HG02678 (cell line): ENCODE results near the gene NTM.

Source experiments
- ATAC-seq: cut with Tn5 transposase; IDR thresholded peaks from one replicate; pipeline ENCODE4 v1.9.1; 2021; ENCODE audit warnings: mild to moderate bottlenecking, moderate library complexity; ENCODE audit not compliant: unreplicated experiment

NTM gene

DNA sequence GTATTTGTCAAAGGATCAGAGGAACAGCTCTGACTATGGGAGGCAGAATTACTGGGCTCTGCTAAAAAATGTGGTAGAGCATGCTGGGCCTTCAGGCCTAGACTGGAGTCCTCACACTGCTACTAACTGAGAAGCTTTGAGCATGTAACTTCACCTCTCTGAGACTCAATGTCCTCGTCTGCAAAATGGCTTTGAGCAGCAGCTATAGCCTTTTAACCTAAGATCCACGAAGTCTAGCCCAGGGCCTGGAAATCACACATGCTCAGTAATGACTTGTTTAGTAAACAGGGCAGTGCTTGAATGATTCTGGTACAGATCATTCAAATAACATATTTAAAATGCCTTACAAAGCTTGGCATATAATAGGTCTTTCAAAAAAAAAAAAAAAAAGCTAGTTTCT, 221.7 kb downstream of the NTM start:
- no peak for ATAC-seq

DNA sequence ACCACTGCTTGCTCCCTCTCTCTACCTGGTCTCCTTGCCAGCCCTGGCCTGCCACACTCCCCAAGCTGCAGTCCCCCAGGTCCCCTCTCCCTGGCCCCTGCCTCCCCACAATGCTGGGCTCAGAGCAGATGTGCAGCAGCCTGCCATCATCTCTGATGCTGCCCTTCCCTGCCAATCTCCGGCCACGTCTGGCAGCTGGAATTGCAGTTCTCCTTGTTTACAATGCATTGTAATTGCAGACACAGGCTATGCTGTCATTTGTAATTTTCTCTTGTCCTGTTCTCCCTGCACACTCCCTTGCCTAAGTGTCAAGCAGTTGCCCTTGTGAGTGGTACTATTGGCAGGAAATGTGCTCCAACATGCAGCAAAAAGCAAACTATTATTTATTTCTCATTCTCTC, 222.3 kb downstream of the NTM start:
- ATAC-seq: no peak

DNA sequence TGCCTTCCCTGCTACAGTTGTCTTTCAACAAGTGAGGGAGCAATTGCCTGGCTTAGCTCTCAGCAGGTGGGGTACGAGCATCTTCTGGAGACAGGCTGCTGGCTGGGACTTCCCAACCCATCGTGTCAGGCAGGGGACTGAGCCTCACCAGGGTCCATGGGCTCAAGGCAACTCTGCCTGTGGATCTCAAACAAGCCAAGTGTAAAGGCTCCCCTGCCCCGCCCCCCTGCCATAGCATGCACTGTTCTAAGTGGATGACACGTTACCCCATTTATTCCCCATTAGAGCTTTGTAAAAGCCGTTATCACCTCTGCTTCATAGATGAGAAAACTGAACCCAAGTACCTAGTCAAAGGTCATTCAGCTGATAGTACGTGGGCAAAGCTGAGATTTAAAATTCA, 222.9 kb downstream of the NTM start:
- no peak for ATAC-seq

DNA sequence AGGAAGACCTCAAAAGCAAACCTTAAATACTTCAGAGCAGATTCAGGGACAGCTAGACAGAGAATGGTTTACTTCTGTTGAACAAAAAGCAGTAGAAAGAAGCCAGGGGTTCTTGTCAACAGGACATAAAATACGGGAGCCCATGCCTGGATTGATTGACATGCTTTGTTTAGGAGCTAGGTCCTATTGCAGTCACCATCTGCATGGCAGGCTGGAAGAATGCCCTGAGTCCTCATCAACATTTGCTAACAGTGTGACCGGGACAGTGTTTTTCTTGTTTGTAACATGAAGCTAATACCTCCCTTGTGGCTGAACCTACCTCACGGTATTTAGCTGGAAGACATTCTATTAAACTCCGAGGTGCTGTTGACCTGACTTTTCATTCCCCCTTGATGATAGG, 225.4 kb downstream of the NTM start:
- no peak for ATAC-seq

DNA sequence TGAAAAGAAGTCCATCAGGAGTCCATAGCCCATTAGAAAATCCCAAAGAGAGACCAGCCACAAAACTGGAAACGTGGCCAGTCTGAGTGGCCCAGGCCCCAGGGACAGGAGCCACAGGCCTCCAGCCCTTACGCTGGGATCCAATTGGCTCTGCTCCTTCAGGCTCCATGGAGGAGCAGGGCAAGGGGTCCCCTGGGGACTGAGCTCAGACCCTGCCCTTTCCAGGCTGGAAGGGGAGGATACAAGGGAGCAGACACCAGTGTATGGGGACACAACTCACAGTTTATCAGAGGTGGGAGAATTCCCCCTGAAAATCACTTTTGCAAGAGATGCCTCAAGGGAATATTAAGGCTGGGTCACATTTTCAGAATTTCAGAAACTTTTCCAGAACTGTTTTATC, 227.5 kb downstream of the NTM start:
- no peak for ATAC-seq

DNA sequence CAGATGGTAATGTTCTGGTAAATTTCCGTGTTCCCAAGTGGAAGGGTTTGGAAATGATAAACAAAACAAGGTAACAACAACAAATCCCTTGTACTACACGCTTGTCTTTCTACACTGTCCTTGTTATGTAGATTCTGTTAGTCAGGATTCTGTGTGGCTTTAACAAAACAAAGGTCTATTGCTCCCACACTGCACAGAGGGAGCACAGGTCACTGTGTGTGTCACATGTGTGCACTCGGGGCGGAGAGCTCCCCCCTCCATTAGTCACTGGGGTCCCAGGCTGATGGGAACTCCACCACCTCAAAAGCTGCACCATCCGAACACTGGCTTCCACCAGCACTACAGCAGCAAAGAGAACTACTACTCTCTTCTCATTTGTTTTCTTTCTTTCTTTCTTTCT, 227.9 kb downstream of the NTM start:
- no peak for ATAC-seq

DNA sequence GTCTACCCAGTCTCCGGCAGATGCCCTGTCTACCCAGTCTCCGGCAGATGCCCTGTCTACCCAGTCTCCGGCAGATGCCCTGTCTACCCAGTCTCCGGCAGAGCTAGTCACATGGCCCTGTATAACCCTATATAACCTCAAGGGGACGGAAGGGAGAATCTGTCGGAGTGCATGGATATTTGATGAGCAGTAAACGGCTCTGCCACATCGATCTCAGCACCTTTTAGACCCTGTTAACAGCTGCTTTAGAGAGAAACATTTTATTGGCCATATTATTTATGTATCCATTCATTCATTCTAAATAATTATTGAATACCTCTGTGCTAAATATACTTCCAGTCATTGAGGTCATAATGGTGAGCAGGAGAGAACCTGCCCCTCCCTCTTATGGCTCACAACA, 228.9 kb downstream of the NTM start:
- ATAC-seq: no peak

DNA sequence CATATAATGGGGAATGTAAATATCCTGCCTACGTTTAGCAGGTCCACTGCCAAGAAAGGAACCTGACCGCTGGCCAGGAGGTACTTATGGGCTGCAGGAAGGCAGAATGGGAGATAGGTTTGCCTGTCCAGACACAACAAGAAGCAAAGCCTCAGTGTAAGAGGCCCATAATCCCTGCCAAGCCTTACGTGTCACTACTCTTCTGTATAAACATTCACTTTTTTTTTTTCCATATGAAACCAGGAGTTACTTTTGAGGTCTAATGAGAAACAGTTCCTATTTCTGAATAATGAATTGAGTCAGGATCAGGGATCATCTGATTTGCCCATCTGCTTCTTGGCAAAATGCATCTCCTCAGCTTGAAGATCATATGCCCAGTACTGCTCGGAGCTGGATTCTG, 230.2 kb downstream of the NTM start:
- ATAC-seq: no peak

DNA sequence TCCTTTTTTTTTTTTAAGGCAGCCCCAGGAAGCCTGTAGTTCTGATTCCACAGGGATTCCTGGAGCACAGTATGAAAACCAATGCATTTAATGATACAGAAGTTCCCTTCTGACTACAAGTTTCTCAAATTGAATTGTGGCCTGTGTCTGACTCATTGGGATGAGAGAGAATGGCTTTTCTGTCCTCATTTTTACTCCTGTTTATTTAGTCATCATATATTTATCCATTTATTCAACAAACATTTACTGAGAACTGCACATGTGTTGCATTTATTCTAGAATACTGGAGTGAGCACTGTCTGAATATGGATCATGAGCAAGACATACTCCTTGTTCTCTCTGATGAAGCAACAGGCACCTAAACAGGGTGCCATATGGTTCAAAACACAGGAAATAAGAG, 231.2 kb downstream of the NTM start:
- no peak for ATAC-seq

DNA sequence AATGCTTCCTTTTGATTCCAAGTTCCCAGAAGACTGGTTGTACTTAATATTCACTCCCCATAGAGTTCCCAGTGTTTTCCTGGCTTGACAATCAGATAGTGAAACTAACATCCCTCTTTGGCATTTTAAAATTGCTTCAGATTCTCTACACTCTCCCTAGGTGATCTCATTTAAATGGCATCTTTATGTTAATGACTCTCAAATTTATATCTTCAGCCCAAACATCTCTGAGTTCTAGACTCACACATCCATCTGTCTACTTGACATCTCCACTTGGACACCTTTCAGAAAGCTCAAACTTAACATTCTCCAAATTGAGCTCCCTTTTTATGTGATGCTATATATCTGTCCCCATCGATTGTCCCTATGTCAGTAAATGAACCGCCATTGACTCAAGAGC, 232.0 kb downstream of the NTM start:
- ATAC-seq: no peak

DNA sequence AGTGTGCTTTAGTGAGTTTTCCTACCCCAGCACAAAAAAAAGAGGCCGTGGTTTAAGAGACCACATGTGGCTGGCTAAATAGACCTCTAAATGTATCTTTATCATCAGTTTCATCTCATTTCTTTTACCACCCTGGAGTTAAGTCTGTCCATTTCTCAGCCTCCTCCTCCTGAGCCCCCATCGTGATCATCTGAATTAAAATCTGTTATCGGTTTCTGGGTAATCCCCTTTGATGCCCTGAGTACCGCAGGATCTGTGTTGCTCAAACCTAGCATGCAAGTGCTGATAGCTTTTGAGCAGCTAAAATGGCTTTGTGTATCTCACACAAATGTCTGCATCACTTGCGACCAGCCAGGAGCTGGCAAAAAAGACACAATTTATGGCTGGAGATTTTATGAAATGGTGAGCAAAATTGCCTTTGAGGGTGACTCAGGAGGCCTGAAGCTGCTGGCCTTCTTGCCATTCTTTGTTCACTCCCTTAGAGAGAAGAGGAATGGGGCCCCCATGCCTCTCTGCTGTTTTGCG, 236.5 kb downstream of the NTM start:
- no peak for ATAC-seq

DNA sequence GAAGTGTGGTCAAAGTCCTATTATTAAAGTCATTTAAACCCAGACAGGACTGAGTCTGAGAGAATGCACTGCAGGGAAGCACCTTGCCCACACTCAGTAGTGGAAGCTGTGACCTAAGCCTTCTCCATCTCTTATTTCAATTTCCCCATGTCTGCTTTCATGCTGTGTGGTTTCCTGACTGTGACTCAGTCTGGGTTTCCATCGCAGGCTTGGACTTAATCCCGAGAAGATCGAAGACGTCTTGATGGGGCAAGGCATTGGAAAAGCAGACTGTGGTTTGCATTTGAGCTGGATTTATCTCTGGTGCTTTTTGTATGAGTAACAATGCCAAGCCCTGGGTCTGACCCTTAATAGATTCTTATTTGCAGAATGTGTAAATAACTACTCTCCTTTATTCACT, 238.9 kb downstream of the NTM start:
- no peak for ATAC-seq

DNA sequence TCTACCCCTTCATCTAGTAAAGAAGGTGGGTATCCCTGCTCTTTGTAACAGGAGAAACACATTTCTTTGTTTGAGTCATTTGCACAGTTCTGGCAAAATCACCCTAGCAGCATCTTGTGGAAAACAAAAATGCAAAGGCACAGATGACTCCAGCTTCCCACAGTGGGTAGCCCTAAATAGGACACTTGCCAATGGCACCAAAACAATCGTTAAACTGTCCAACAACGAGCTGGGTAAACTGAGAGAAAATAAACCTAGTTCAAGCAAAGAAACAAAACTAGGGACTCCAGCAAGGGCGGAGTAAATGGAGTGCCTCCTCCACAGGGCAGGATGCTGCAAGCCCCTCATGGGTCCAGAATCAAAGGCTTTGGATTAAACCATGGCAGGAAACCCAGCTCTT, 239.5 kb downstream of the NTM start:
- no peak for ATAC-seq

DNA sequence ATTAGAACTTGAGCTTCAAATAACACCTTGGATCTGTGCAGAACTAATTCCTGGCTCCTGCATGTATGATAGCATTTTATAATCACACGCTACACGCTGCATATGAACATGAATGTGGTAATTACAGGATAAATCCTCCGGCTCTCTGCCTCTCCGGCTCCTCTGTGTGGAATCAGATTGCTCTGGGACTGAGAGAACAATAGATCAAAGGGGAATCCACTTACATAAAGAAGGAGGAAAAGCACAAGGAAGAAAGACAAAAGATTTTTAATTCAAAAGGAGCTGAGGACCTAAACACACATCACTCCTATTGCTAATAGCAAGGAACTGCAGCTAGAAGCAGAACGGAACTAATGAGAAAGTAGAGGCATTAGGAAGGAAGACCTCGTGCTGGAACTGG, 240.9 kb downstream of the NTM start:
- no peak for ATAC-seq

DNA sequence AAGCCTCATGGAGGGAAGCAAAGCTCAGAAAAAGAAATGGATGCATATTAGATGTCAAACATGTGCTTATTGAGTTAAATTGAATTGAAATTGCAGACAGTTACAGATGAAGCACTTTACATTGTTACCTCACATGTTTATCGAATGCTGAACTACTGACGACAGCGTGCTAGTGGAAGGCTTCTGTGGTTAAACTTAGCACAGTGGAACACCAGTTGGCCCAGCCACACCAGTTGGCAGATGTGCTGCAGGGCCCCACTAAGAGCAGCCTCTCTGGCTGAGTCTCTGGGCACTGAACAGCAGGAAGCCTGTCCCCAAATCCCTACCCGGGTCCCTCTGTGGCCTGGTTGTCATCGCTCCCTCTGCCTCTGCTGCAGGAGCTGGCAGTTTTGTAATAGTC, 242.1 kb downstream of the NTM start:
- no peak for ATAC-seq

DNA sequence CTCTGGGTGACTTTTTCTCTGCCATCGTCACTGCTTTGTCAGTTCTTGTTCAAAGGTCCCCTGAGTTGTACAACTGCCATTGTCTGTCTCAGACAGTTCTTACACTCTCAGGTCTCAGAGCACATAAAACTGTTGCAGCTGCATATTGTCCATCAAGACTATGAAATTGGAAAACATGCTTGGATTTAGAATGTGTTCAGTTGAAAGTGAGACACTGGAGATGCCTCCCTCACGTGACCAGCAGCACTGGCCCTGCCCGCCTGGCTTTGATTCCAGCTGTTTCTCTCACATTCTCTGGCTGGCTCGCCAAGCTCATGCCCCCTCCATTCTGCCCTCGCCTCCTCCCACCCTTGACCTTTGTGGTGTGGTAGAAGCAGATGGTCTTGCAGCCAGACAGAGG, 244.2 kb downstream of the NTM start:
- no peak for ATAC-seq

DNA sequence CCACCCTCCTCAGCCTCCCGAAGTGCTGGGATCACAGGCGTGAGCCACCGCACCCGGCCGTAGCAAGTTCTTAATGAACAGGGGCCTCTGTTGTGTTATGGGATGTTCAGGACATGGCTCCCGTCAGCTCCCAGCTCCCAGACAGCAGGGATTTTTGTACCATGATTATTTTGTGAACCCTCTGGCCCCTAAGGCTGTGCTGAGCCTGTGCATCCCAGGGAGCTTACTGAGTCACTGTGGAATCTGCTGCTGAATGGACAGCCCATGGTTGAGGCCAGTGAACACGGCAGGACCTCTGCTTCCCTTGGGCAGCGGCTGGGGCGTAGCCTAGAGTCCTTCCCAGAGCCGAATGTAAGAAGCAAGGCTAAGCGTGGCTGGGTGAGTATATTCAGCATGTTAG, 245.2 kb downstream of the NTM start:
- no peak for ATAC-seq

DNA sequence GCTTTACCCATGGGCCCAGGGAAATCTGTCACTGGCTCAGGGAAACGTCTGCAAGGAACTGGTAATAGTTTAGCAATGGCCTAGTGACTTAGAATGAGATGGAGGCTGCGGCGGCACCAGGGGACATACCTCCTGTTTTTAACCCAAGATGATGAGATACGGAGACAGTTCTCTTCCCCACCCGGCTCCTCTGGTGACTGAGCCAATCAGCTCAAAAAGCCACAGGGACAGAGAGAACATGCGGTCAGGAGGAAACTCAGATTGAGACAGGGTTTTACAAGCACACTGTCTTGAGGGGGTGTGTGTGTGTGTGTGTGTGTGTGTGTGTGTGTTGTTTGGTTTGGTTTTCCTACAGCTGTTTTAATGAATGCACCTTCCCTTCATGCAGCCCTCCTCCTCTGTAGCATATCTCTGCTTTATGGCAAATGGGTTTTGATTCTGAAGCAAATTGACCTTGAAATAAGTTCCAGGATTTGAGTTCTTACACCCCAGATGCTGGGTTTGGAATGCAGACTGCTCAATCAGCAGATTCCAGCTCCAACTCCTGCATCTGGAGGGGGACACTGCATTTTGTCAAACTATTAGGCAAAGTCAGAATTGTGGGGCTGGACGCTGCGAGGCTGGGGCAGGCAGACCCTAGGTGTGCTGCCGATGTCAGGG, 246.2 kb downstream of the NTM start:
- ATAC-seq: no peak

DNA sequence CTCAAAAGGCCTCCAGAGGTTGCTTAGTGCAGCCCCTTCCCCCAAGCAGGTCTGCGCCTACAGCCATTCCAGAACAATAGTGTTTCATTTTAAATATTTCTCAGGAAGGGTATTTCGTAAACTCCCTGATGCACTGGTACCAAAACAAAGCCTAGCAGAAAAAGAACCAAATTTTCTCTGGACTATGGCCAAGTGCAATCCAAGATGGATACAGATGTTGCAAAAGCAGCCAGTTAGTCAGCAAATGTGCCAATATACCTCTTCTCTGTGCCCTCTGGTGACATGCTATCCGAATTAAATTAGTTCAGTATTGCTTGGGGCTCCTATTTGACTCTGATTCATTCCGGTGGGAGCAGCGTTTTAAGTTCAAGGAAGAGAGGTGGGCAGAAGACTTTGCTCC, 247.8 kb downstream of the NTM start:
- ATAC-seq: no peak

DNA sequence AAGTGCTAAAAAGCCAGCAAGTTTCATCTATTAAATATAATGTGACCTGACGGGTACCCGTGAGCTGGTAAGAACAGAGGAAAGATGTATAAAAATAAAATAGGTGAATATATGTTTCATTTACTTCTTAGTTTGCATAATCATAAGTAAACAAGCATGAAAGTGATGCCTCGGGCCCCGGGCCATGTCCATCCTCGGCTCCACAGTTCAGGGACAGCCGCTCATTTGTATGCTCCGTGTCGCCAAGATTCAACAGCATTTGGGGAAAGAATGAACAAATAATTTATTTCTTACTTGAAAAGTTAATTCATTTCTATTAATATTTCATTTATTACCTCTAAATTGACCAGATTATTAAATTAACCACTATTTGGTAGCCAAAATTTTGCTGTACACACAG, 251.8 kb downstream of the NTM start:
- ATAC-seq: no peak

DNA sequence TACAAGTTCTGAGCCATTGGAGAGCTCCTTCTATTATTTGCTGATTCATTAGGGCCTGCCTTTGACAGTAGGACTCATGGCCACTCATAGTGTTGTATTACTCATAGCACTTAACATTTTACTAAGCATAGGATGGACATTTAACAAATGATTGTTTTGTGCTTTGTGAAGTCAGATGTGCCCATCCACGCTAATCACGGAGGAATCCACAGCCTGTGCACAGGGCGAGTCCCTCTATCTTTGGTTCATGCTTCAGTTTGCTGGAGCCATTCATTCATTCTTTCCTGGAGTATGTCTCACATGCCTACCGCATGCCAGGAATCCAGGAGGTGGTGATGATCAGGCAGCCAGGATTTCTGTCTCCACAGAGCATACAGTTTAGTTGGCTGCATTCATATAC, 254.1 kb downstream of the NTM start:
- no peak for ATAC-seq

DNA sequence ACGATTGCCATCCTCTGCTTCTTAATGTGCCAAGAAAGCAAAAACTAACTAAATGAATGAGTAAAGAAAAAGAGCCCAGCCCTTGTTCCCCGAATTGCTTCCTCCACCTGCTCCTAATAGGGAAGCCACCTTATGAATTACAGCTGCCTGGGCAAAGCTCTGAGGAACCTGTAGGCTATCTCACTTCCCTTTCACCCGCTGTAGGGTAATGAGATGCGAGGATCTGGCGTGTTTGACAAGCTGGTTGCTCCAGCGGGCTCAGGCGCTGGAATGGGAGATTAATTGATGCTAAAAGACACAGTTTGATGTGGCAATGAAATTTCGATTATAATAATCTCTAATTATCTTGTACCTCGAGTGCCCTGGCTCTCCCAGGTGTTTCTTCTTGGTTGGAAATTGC, 256.4 kb downstream of the NTM start:
- ATAC-seq: no peak

DNA sequence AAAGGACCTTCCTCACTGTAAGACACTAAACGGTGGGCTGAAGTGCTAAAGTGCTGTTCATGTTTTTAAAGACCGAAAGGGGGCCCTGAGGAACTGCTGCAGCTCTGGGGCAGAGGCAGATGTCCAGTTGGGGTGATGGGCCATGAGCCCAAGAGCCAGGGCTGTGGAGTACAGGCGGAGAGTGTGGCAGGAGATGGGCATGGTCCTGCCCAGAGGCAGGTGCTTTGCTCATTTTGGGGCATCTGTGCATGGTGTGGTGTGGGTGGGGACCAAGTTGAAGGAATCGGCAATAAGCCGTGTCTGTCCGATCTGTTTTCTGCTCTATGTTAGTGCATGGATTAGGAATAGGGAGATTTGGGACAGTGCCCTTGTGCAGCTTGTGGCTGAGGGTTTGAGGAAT, 258.3 kb downstream of the NTM start:
- no peak for ATAC-seq
